PC-3 (cell line): ENCODE measurements around the gene OTUB1.

Source experiments
- EZH2 ChIP-seq: fragments of 300-600 bp; sonication (generic); IDR thresholded peaks from one replicate; pipeline ENCODE4 v1.6.1; 2017; ENCODE audit warnings: antibody characterized with exemption, mild to moderate bottlenecking, low read length; ENCODE audit not compliant: unreplicated experiment
- EZH2phosphoT487 ChIP-seq: fragments of 300-600 bp; sonication (generic); IDR thresholded peaks from 2 replicates; pipeline ENCODE4 v1.6.1; 2018; ENCODE audit warnings: mild to moderate bottlenecking, antibody characterized with exemption, low read length, borderline replicate concordance
- TF ChIP-seq, protein P1 (sequence below): fragments of 300-600 bp; sonication (generic); conservative IDR thresholded peaks from 2 replicates; pipeline ENCODE4 v1.5.1; 2017; ENCODE audit warnings: antibody characterized with exemption, low read depth, mild to moderate bottlenecking, low read length

DNA sequence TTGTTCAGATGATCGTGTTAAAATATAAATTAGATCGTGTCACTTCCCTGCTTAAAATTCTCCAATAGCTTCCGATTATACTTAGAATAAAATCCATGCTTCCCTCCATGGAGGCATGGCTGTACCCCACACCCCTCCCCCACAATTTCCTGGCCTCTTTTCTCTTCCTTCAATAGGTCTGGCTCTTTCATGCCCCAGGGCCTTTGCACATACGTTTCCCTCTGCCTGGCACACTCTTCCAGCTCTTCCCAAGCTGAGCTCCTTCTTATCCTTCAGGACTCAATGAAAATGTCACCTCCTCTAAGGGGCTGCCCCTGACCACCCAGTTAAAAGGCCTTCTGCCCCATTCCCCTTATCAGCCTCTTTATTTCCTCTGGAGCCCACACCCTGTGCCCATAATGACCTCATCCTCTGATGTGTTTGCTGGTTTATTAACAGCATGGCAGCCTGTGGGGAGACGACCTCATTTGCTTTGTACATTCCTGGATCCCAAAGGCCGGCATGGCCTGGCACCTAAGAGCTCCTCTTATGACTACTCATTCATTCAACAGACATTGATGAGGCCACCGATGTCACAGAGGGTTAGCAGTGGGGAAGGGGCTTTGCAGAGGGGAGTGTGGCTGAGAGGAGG lies 40.5 kb downstream of the OTUB1 start:
- TF ChIP-seq EZH2phosphoT487 (no peak), EZH2 (no peak)
- TF ChIP-seq, protein P1, sequence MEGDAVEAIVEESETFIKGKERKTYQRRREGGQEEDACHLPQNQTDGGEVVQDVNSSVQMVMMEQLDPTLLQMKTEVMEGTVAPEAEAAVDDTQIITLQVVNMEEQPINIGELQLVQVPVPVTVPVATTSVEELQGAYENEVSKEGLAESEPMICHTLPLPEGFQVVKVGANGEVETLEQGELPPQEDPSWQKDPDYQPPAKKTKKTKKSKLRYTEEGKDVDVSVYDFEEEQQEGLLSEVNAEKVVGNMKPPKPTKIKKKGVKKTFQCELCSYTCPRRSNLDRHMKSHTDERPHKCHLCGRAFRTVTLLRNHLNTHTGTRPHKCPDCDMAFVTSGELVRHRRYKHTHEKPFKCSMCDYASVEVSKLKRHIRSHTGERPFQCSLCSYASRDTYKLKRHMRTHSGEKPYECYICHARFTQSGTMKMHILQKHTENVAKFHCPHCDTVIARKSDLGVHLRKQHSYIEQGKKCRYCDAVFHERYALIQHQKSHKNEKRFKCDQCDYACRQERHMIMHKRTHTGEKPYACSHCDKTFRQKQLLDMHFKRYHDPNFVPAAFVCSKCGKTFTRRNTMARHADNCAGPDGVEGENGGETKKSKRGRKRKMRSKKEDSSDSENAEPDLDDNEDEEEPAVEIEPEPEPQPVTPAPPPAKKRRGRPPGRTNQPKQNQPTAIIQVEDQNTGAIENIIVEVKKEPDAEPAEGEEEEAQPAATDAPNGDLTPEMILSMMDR: no peak
